Thoracic aorta (tissue), 2 donors: ENCODE measurements around the gene XYLT1. TPM values are rescaled to one million over a fixed set of nuclear protein-coding genes. Genes with fewer than 3 reads are reported as not detected.

Experiments
- ATAC-seq: fragments of 150-250 bp; one replicate; pipeline ENCODE4 v1.8.0; 2017; ENCODE audit warnings: low read depth; ENCODE audit not compliant: insufficient number of reproducible peaks, low FRiP score
- DNase-seq: peaks from one replicate; pipeline ENCODE4 v3.0.0-alpha.2; 2020; ENCODE audit warnings: low spot score
- H3K27ac ChIP-seq, 2 donors: fragments of 200-600 bp; sonication (generic); 1 replicate in 1 of 2; 2 replicates in 1 of 2; pipeline ENCODE4 v1.5.1; 2016; ENCODE audit warnings: mild to moderate bottlenecking in 2 of 2, moderate library complexity in 2 of 2
- H3K27me3 ChIP-seq: fragments of 200-600 bp; sonication (generic); replicated peaks from 2 replicates; pipeline ENCODE4 v1.6.0; 2016; ENCODE audit warnings: mild to moderate bottlenecking; ENCODE audit not compliant: insufficient read depth
- H3K36me3 ChIP-seq: fragments of 200-600 bp; sonication (generic); one replicate; pipeline ENCODE4 v1.5.1; 2016
- H3K4me1 ChIP-seq, 2 donors: fragments of 200-600 bp; sonication (generic); 1 replicate in 1 of 2; 2 replicates in 1 of 2; pipeline versions ENCODE4 v1.5.1 to v1.6.0; 2016; ENCODE audit warnings: low read depth in 2 of 2, mild to moderate bottlenecking in 1 of 2; ENCODE audit not compliant: control insufficient read depth in 1 of 2
- H3K4me3 ChIP-seq: fragments of 200-600 bp; sonication (generic); 2 replicates; pipeline ENCODE4 v1.5.1; 2016; ENCODE audit warnings: mild to moderate bottlenecking
- H3K9me3 ChIP-seq: fragments of 200-600 bp; sonication (generic); 2 replicates; pipeline ENCODE4 v1.5.1; 2016
- total RNA-seq, 2 donors: library from RNA; depleted of rRNA; stranded (reverse); fragments of >200 nt; gene quantifications; one replicate each; pipeline versions ENCODE4 v1.1.0 to v1.2.3, GENCODE V29; 2016
- TF ChIP-seq, protein P1 (sequence below): fragments of 200-600 bp; sonication (generic); IDR thresholded peaks from one replicate; pipeline ENCODE4 v1.5.1; 2019; ENCODE audit warnings: antibody characterized with exemption

The XYLT1 gene
- total RNA-seq, 2 donors from 2014 or later = 13.1 to 22.5 TPM

DNA sequence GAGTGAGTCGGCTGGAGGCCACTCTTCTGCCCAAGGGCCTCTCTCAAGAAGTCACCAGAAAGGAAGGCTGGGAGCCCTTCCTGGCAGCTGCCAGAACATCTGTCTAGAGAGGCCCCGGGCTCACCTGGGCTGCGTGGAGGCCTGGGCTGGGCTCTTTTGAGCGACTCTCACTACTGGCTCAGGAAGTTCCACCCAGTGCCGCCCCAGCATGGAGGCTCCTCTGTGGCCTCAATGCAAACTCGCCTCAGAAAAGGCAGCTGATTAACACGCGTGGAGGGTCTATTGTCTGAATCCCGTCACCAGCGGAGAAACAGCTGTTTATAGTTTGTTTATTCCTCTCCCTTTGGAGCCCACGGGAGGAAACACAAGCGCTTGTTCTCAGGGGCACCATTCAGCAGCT lies 25.3 kb downstream of the XYLT1 start:
- DNase-seq = no peak
- no peak for ATAC-seq
- Histone ChIP-seq H3K4me3 (no peak overlapping the region), H3K36me3 (no peaks in the 10 kb centered on the region), H3K27me3 (no peaks in the 10 kb centered on the region), H3K27ac (no peak overlapping the region), H3K4me1 (no peaks in the 10 kb centered on the region), H3K9me3 (no peaks in the 10 kb centered on the region)
- TF ChIP-seq, protein P1, sequence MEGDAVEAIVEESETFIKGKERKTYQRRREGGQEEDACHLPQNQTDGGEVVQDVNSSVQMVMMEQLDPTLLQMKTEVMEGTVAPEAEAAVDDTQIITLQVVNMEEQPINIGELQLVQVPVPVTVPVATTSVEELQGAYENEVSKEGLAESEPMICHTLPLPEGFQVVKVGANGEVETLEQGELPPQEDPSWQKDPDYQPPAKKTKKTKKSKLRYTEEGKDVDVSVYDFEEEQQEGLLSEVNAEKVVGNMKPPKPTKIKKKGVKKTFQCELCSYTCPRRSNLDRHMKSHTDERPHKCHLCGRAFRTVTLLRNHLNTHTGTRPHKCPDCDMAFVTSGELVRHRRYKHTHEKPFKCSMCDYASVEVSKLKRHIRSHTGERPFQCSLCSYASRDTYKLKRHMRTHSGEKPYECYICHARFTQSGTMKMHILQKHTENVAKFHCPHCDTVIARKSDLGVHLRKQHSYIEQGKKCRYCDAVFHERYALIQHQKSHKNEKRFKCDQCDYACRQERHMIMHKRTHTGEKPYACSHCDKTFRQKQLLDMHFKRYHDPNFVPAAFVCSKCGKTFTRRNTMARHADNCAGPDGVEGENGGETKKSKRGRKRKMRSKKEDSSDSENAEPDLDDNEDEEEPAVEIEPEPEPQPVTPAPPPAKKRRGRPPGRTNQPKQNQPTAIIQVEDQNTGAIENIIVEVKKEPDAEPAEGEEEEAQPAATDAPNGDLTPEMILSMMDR = no peak

DNA sequence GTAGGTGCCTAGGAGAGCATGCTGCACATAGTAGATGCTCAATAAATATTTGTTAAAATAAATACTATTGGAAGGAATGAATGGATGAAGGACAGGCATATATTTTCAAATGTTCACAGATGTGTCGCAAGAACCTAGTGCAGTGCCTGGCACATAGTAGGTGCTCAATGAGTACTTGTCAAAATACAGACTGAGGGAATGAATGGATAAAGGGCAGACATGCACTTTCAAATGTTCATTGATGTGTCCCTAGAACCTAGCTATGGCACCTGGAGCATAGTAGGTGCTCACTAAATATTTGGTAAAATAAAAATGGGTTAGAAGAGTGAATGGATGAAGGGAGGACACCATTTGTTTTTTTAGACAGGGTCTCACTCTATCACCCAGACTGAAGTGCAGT lies 26.1 kb downstream of the XYLT1 start:
- TF ChIP-seq, protein P1 = no peak
- Histone ChIP-seq H3K9me3 (no peaks in the 10 kb centered on the region), H3K36me3 (no peaks in the 10 kb centered on the region), H3K27me3 (no peaks in the 10 kb centered on the region), H3K4me3 (no peak overlapping the region), H3K4me1 (no peaks in the 10 kb centered on the region), H3K27ac (no peak overlapping the region)
- DNase-seq = no peak
- no peak for ATAC-seq

DNA sequence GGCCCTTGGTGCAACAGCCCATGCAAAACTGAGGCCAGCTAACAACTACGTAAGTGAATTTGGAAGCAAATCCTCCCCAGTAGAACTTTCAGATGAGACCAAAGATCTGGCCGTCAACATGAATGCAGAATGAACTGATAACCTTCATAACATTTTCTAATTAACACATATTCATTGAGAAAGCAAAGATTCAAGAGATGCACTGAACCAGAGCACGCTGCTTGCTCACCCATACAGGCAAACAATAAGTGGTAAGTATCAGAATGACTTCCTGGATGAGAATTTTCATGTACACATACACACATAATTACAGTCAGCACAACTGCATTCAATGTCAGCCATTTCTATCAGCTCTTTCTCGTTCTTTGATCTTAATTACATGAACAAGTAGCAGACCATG lies 30.6 kb downstream of the XYLT1 start:
- H3K36me3 ChIP-seq = no peaks in the 10 kb centered on the region
- no peak for ATAC-seq

DNA sequence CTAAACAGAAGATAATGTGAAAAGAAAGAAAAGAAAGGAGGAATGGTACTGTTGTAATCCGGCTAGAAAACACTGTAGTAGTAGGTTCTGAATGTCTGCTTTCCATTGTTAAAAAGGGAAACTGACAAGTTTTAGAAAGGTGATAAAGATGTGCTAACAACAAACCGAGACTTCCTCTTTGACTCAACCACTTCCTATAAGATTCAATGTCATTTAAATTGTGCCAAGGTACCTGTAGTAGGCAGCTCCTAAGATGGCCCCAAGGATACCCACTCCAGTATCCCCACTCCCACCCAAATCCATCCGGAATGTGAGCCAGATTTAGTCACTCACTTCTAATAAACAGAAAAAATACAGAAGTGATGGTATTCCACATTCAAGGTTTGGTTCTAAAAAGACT lies 31.2 kb downstream of the XYLT1 start:
- no peaks in the 10 kb centered on the region for H3K27me3 ChIP-seq
- H3K9me3 ChIP-seq = no peaks in the 10 kb centered on the region
- ATAC-seq (no peak), DNase-seq (no peak)
- TF ChIP-seq, protein P1 = no peak
- no peaks in the 10 kb centered on the region for H3K36me3 ChIP-seq
- H3K4me1 ChIP-seq = no peaks in the 10 kb centered on the region
- H3K27ac ChIP-seq = no peak overlapping the region
- H3K4me3 ChIP-seq = no peak overlapping the region

More for the DNA sequence above, 30.6 kb downstream of the XYLT1 start:
- no peak overlapping the region for H3K4me3 ChIP-seq
- H3K4me1 ChIP-seq = no peaks in the 10 kb centered on the region
- H3K27ac ChIP-seq = no peak overlapping the region
- no peak for DNase-seq
- no peaks in the 10 kb centered on the region for H3K9me3 ChIP-seq
- TF ChIP-seq, protein P1 = no peak
- no peaks in the 10 kb centered on the region for H3K27me3 ChIP-seq

DNA sequence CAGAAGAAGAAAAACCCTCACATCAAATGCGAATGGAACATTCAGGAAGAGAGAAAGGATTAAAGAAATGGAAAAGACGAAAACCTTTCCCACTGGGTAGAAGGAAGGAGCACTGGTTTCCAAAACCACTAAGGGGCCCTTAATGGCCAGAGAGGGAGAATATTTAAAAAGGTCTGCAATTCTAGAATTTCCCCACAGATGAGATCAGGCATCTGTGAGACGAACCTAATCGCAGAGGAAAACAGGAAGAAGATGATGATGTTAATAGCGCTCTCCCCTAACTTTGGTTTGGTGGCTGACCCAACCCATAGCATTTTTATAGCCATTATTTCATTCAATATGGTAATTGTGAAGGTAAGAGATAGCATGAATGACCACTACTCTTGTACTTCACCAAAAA lies 32.8 kb downstream of the XYLT1 start:
- H3K4me1 ChIP-seq = peaks cover 4 to 14% of the 10 kb centered on the region in 2 donors
- H3K27ac ChIP-seq = no peak overlapping the region
- TF ChIP-seq, protein P1 = no peak
- H3K36me3 ChIP-seq = no peaks in the 10 kb centered on the region
- no peaks in the 10 kb centered on the region for H3K9me3 ChIP-seq
- ATAC-seq (no peak), DNase-seq (no peak)
- no peak overlapping the region for H3K4me3 ChIP-seq
- H3K27me3 ChIP-seq = no peaks in the 10 kb centered on the region
